SK-N-SH (cell line): ENCODE data around the gene TRIM7.

Source experiments
- EZH2phosphoT487 ChIP-seq: fragments of 200-600 bp; sonication (generic); IDR thresholded peaks from 2 replicates; pipeline ENCODE4 v1.6.1; 2017; ENCODE audit warnings: low read depth, mixed run types, mild to moderate bottlenecking, antibody characterized with exemption, moderate library complexity, borderline replicate concordance
- FOXM1 ChIP-seq: IDR thresholded peaks from 2 replicates; pipeline ENCODE4 v1.4.0; 2012; ENCODE audit warnings: low read depth, mild to moderate bottlenecking
- NRF1 ChIP-seq: IDR thresholded peaks from 2 replicates; pipeline ENCODE4 v1.6.1; 2012; ENCODE audit warnings: low read depth, mild to moderate bottlenecking, low read length
- TF ChIP-seq, protein P1 (sequence below): IDR thresholded peaks from 2 replicates; pipeline ENCODE4 v1.4.0; 2012; ENCODE audit warnings: low read depth
- TF ChIP-seq, protein P2 (sequence below): fragments of 200-600 bp; sonication (generic); IDR thresholded peaks from 2 replicates; pipeline ENCODE4 v1.6.1; 2017; ENCODE audit warnings: antibody characterized with exemption, mild to moderate bottlenecking, moderate library complexity

DNA sequence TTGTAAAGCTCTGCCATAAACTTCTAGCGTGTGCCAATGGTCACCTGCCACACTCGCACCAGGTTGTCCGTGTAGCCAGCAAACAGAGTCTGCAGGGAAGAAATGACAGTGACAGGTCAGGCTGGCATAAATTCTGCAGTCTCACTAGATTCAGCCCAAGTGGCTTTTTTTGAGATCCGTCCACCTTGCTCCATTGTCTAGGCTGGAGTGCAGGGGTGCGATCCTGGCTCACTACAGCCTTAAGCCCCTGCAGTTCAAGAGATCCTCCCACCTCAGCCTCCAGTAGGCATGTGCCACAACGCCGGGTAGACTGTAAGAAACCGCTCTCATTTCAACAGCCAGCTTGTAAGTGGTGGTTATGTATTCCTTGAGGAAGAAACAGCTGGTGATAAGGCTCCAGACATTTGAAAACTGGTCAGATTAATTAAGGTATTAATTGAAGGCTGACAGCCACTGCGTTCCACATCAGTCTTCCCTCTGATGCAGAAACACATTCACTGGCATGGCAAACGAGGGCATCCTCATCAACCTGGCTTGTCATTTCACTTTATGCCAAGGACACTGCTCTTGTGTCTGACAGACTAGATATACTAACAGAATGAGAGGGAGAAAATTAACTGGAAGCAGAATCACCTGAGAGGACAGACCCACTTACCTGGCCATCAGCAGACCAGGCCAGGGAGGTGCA is 32.1 kb upstream of the TRIM7 start:
- TF ChIP-seq, protein P1, sequence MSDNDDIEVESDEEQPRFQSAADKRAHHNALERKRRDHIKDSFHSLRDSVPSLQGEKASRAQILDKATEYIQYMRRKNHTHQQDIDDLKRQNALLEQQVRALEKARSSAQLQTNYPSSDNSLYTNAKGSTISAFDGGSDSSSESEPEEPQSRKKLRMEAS: no peak
- TF ChIP-seq, protein P2, sequence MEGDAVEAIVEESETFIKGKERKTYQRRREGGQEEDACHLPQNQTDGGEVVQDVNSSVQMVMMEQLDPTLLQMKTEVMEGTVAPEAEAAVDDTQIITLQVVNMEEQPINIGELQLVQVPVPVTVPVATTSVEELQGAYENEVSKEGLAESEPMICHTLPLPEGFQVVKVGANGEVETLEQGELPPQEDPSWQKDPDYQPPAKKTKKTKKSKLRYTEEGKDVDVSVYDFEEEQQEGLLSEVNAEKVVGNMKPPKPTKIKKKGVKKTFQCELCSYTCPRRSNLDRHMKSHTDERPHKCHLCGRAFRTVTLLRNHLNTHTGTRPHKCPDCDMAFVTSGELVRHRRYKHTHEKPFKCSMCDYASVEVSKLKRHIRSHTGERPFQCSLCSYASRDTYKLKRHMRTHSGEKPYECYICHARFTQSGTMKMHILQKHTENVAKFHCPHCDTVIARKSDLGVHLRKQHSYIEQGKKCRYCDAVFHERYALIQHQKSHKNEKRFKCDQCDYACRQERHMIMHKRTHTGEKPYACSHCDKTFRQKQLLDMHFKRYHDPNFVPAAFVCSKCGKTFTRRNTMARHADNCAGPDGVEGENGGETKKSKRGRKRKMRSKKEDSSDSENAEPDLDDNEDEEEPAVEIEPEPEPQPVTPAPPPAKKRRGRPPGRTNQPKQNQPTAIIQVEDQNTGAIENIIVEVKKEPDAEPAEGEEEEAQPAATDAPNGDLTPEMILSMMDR: no peak
- TF ChIP-seq FOXM1 (no peak), NRF1 (no peak), EZH2phosphoT487 (no peak)
